DND-41 (cell line): ENCODE results near the gene TMEM8B.

Experiments
- EZH2 ChIP-seq: IDR thresholded peaks from 3 replicates; pipeline ENCODE4 v1.6.1; 2012; ENCODE audit warnings: borderline replicate concordance, low read depth, mild to moderate bottlenecking, moderate library complexity, low read length, inconsistent platforms; ENCODE audit not compliant: severe bottlenecking
- TF ChIP-seq, protein P1 (sequence below): IDR thresholded peaks from 2 replicates; pipeline ENCODE4 v1.5.1; 2012; ENCODE audit warnings: borderline replicate concordance, low read length, moderate library complexity, mild to moderate bottlenecking; ENCODE audit not compliant: poor library complexity, severe bottlenecking; ENCODE audit errors: extremely low read depth

DNA sequence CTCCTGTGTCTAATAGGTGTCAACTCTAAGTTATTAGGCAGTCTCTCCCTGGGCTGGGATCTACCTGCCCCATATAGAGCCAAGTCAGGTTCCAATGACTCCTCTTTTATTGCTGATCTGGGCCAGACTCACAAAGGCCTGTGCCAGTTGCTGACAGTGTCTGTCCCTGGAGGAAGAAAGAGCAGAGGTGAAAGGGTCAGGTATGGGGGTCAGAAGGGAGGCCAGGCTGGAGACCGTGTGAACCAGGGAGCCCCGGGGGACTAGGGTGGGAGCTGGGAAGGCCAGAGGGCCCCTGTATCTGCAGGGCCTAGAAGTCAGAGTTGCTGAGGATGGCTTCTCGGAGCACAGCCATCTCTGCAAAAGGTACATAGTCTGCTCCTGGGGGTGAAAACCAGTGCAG, 10.7 kb upstream of the TMEM8B start:
- TF ChIP-seq, protein P1, sequence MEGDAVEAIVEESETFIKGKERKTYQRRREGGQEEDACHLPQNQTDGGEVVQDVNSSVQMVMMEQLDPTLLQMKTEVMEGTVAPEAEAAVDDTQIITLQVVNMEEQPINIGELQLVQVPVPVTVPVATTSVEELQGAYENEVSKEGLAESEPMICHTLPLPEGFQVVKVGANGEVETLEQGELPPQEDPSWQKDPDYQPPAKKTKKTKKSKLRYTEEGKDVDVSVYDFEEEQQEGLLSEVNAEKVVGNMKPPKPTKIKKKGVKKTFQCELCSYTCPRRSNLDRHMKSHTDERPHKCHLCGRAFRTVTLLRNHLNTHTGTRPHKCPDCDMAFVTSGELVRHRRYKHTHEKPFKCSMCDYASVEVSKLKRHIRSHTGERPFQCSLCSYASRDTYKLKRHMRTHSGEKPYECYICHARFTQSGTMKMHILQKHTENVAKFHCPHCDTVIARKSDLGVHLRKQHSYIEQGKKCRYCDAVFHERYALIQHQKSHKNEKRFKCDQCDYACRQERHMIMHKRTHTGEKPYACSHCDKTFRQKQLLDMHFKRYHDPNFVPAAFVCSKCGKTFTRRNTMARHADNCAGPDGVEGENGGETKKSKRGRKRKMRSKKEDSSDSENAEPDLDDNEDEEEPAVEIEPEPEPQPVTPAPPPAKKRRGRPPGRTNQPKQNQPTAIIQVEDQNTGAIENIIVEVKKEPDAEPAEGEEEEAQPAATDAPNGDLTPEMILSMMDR = no peak
- TF ChIP-seq EZH2 = no peak
